Measurements from ENCODE around the gene KLHL8. TPM values are rescaled to one million over a fixed set of nuclear protein-coding genes. Genes with fewer than 3 reads are reported as not detected.

Gene KLHL8
- total RNA-seq, 1 donor from 2014 or later: 15.2 TPM

DNA sequence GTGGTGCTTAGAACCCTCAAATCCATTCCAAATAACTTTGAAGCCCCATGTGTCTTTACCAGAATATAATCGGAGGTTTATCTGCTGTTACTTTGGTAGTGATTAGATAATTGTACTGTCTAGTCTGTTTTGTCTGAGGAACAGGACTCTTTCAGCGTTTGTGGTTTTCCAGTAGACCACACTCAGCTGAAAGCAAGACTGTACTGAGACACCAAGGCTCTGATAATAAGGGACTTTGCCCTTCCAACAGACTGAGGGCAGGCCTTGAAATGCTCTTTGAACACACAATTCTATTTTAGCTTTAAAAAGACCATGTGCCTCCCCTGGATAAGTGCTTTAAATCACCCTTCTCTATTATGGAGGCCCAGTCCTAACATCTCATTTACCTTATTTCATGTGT is 76.1 kb downstream of the KLHL8 start:
- Mint-ChIP-seq H3K27me3 (ENCODE audit: low read depth) (no peaks in the 10 kb centered on the region), H3K27ac (no peak overlapping the region), H3K4me1 (no peaks in the 10 kb centered on the region), H3K9me3 (no peaks in the 10 kb centered on the region), H3K36me3 (peaks cover 5% of the 10 kb centered on the region), H3K4me3 (no peak overlapping the region)
- TF ChIP-seq, protein P1, sequence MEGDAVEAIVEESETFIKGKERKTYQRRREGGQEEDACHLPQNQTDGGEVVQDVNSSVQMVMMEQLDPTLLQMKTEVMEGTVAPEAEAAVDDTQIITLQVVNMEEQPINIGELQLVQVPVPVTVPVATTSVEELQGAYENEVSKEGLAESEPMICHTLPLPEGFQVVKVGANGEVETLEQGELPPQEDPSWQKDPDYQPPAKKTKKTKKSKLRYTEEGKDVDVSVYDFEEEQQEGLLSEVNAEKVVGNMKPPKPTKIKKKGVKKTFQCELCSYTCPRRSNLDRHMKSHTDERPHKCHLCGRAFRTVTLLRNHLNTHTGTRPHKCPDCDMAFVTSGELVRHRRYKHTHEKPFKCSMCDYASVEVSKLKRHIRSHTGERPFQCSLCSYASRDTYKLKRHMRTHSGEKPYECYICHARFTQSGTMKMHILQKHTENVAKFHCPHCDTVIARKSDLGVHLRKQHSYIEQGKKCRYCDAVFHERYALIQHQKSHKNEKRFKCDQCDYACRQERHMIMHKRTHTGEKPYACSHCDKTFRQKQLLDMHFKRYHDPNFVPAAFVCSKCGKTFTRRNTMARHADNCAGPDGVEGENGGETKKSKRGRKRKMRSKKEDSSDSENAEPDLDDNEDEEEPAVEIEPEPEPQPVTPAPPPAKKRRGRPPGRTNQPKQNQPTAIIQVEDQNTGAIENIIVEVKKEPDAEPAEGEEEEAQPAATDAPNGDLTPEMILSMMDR (IDR thresholded peaks at IDR 0.05; ENCODE audit: unreplicated experiment): no peak
- DNase-seq (ENCODE audit: low spot score in 2 of 2, unreplicated experiment in 2 of 2): no peak

DNA sequence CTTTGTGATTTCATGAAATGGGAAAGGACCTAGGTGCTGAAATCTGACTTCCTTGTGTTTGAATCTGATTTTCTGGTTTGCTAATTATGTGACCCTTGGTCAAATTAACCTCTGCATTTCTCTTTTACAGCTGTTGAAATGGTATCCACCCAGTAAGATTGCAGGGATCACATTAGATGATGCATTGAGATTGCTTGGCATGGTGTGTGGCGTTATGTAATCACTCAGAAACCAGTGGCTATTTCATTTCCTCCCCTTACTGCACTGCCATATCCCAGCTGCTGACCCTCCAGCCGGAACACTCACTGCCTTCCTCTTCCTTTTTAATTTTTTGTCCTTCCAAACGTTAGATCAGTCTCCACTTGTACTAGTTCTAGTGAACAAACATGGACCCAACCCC is 79.0 kb downstream of the KLHL8 start:
- peaks cover 6% of the 10 kb centered on the region for H3K36me3 Mint-ChIP-seq
- no peak for DNase-seq (ENCODE audit: low spot score in 2 of 2, unreplicated experiment in 2 of 2)
- no peak overlapping the region for H3K27ac Mint-ChIP-seq
- TF ChIP-seq, protein P1 (IDR thresholded peaks at IDR 0.05; ENCODE audit: unreplicated experiment): no peak
- H3K9me3 Mint-ChIP-seq: no peaks in the 10 kb centered on the region
- no peaks in the 10 kb centered on the region for H3K4me1 Mint-ChIP-seq
- H3K27me3 Mint-ChIP-seq (ENCODE audit: low read depth): no peaks in the 10 kb centered on the region
- H3K4me3 Mint-ChIP-seq: no peak overlapping the region

DNA sequence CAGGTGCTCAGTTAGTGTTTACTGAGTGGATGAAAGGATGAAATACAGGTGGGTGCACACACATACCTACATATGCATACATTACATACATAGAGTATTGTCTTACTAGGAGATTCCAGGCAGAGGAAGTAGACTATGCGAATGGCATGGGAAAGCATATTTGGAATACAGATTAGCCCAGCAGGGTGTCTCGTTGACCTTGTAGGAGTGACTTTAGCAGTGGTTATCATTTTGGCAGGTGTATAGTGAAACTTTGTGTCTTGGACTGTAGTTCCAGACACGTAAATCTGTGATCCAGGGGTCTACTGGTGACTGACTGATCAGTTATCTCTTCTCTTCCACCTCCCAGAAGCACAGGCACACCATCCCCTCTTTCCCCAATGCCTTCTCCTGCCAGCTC is 86.3 kb downstream of the KLHL8 start:
- H3K36me3 Mint-ChIP-seq: peaks cover 34% of the 10 kb centered on the region
- H3K27ac Mint-ChIP-seq: no peak overlapping the region
- H3K27me3 Mint-ChIP-seq (ENCODE audit: low read depth): no peaks in the 10 kb centered on the region
- no peak for DNase-seq (ENCODE audit: low spot score in 2 of 2, unreplicated experiment in 2 of 2)
- H3K4me1 Mint-ChIP-seq: peaks cover 3% of the 10 kb centered on the region
- no peaks in the 10 kb centered on the region for H3K9me3 Mint-ChIP-seq
- TF ChIP-seq, protein P1 (IDR thresholded peaks at IDR 0.05; ENCODE audit: unreplicated experiment): no peak
- no peak overlapping the region for H3K4me3 Mint-ChIP-seq

DNA sequence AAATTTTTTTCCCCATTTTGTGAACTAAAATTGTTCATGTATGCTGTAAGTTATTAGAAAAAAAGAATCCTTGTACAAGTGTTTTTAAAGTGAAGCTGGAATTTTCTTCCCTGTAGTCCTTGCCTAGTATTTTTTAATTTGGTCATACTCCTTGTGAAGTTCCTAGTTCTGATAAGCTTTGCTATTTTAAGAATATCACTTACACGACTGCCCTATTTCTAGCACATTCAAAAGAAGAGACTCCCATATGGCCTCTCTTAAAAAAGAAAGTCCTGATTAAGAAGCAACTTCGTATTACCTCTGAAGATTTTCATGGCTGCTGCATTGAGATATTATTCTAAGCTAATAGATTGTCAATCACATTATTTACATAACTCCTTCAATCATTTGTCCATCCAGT is 87.2 kb downstream of the KLHL8 start:
- no peaks in the 10 kb centered on the region for H3K27me3 Mint-ChIP-seq (ENCODE audit: low read depth)
- DNase-seq (ENCODE audit: low spot score in 2 of 2, unreplicated experiment in 2 of 2): no peak
- H3K9me3 Mint-ChIP-seq: no peaks in the 10 kb centered on the region
- H3K27ac Mint-ChIP-seq: no peak overlapping the region
- peaks cover 38% of the 10 kb centered on the region for H3K36me3 Mint-ChIP-seq
- H3K4me1 Mint-ChIP-seq: peaks cover 3% of the 10 kb centered on the region
- H3K4me3 Mint-ChIP-seq: no peak overlapping the region
- TF ChIP-seq, protein P1 (IDR thresholded peaks at IDR 0.05; ENCODE audit: unreplicated experiment): no peak

DNA sequence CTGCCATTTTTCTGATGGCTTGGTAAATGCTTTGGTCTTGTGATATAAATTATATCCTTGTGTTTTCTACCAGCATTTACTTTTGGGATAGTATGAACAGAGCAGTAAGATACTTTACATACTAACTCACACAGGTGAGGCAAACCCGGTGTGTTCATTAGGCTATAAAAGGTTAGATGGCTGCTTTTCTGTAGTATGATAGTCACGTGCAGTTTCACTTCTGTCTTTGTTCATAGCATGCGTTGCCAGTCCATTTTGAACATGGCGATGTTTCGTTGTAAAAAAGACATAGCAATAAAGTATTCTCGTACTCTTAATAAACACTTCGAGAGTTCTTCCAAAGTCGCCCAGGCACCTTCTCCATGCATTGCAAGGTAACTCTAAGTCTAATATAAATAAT is 88.4 kb downstream of the KLHL8 start:
- DNase-seq (ENCODE audit: low spot score in 2 of 2, unreplicated experiment in 2 of 2): no peak
- Mint-ChIP-seq H3K4me1 (peaks cover 3% of the 10 kb centered on the region), H3K36me3 (peaks cover 48% of the 10 kb centered on the region), H3K9me3 (no peaks in the 10 kb centered on the region), H3K27ac (no peak overlapping the region), H3K27me3 (ENCODE audit: low read depth) (no peaks in the 10 kb centered on the region), H3K4me3 (no peak overlapping the region)
- TF ChIP-seq, protein P1 (IDR thresholded peaks at IDR 0.05; ENCODE audit: unreplicated experiment): no peak

All from mesothelial cell of epicardium (in vitro differentiated cells).